ENCODE data around the gene MTG2. TPM values are rescaled to one million over a fixed set of nuclear protein-coding genes. Genes with fewer than 3 reads are reported as not detected.

Gene MTG2
- total RNA-seq, 1 experiment from 2014 or later, result 46.4 TPM

GRCh38 chr20:62220666-62221568 lies 38.1 kb downstream of the MTG2 start:
- no peak for DNase-seq (ENCODE audit: low read depth)

- no peak for DNase-seq (ENCODE audit: low read depth)
These were observed 39.5 kb downstream of the MTG2 start for GRCh38 chr20:62222266-62222850.

GRCh38 chr20:62222972-62223371 lies 40.1 kb downstream of the MTG2 start:
- DNase-seq (ENCODE audit: low read depth), result no peak

- no peak for DNase-seq (ENCODE audit: low read depth)
These were observed 40.7 kb downstream of the MTG2 start for GRCh38 chr20:62223571-62223970.

- DNase-seq (ENCODE audit: low read depth), result no peak
These were observed 41.5 kb downstream of the MTG2 start for GRCh38 chr20:62224113-62224855.

- no peak for DNase-seq (ENCODE audit: low read depth)
These were observed 42.2 kb downstream of the MTG2 start for GRCh38 chr20:62225026-62225425.

GRCh38 chr20:62225820-62226635 lies 43.2 kb downstream of the MTG2 start:
- no peak for DNase-seq (ENCODE audit: low read depth)

GRCh38 chr20:62226707-62227590 lies 44.1 kb downstream of the MTG2 start:
- DNase-seq (ENCODE audit: low read depth), result no peak

- no peak for DNase-seq (ENCODE audit: low read depth)
These were observed 44.8 kb downstream of the MTG2 start for GRCh38 chr20:62227591-62227976.

- no peak for DNase-seq (ENCODE audit: low read depth)
These were observed 45.4 kb downstream of the MTG2 start for GRCh38 chr20:62227977-62228958.

GRCh38 chr20:62228982-62229545 lies 46.2 kb downstream of the MTG2 start:
- DNase-seq (ENCODE audit: low read depth), result no peak

GRCh38 chr20:62229667-62230066 lies 46.8 kb downstream of the MTG2 start:
- no peak for DNase-seq (ENCODE audit: low read depth)

GRCh38 chr20:62230276-62230675 lies 47.4 kb downstream of the MTG2 start:
- DNase-seq (ENCODE audit: low read depth), result no peak

GRCh38 chr20:62230696-62231095 lies 47.9 kb downstream of the MTG2 start:
- DNase-seq (ENCODE audit: low read depth), result no peak

GRCh38 chr20:62231292-62231691 lies 48.5 kb downstream of the MTG2 start:
- no peak for DNase-seq (ENCODE audit: low read depth)

GRCh38 chr20:62232194-62232593 lies 49.4 kb downstream of the MTG2 start:
- no peak for DNase-seq (ENCODE audit: low read depth)

GRCh38 chr20:62232770-62233645 lies 50.2 kb downstream of the MTG2 start:
- DNase-seq (ENCODE audit: low read depth), result no peak

GRCh38 chr20:62233684-62234083 lies 50.9 kb downstream of the MTG2 start:
- no peak for DNase-seq (ENCODE audit: low read depth)

Measured in M059J (cell line).